EL (cell line): ENCODE results near the gene MTFR2.

Experiments used
- DNase-seq: peaks from one replicate; pipeline ENCODE4 v3.0.0-alpha.2; 2016

The MTFR2 gene

DNA sequence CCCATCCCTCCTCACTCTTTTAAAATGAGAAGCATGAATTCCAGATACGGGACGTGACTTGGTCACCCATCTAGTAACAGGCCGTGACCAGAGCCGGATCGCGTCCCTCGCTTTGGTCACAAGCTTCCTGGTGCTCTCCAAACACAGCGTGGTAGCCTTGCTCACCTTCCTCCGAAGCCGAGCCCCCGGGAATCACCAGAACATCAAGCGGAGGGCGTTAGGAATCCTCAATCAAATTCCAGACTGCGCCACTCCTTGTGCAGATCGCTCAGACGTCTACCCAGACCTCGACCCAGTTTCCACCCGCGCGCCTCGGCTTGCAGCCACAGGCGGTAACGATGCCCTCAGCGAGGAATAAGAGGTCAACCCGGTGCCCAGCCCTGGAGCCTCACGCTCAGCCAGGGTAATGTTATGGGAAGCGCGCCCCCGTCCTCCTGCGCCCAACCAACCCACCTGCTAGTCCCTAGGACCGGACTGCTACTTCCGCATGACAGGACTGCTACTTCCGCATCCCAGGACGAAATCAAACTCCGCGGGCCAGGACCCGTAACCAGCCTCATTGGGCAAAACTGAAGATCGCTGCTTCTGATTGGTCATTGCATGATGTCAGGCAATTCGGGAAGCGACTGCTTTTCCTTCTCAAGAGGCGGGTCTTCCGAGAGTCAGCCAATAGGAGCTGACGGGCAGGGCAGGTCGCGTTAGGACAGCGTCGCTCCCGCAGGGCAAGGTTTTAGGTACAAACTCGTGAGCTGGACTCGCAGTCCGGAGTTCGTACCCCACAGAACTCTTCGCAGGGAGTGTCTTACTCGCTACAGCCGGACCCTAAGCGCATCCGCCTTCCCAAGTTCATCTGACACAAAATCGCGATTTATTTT, at the start of gene MTFR2:
MTFR2 (minus strand) TSS at position 501 of the 875 bp plus-strand sequence. CDS start 1,212 bp downstream, outside the sequence.
- peak; percentile 100 for DNase-seq

DNA sequence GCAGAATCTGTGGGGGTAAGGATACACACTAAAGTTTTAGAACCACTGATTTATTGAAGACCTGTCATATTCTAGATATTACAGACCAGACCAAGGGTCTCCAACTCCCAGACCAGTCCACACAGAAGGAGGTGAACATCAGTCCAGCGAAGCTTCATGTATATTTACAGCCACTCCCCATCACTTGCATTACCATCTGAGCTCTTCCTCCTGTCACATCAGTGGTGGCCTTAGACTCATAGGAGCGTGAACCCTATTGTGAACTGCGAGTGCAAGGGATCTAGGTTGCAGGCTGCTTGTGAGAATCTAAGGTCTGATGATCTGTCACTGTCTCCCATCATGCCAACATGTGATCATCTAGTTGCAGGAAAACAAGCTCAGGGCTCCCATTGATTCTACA, 44.5 kb upstream of the MTFR2 start:
- no peak for DNase-seq

DNA sequence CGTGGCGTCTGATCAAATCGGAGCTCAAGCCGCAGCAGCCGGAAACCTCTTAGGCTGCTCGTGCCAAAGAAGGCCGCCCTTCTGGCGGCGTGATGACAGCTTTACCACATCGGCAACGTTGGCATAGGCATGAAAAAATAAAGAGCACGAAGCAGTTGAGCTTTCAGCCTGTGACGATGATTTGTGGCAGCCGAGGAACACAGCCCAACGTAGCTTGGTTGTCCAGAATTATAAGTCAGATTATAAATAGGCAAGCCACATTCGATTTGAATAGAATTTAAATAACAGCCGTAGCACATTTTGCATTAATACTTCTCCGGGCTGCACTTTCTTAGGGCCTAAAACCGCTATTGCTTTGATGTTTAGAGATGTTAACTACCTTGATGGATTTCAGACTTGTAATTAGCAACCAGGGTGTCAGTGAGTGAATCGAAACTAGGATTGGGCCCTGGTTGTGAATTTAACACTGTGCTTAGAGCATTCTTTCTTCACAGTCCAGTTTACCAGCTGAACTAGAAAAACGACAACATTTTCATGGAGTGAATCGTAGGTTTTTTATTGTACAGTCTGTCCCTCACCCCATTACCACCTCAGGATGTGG, 40.4 kb upstream of the MTFR2 start:
- peak; percentile 88 for DNase-seq

DNA sequence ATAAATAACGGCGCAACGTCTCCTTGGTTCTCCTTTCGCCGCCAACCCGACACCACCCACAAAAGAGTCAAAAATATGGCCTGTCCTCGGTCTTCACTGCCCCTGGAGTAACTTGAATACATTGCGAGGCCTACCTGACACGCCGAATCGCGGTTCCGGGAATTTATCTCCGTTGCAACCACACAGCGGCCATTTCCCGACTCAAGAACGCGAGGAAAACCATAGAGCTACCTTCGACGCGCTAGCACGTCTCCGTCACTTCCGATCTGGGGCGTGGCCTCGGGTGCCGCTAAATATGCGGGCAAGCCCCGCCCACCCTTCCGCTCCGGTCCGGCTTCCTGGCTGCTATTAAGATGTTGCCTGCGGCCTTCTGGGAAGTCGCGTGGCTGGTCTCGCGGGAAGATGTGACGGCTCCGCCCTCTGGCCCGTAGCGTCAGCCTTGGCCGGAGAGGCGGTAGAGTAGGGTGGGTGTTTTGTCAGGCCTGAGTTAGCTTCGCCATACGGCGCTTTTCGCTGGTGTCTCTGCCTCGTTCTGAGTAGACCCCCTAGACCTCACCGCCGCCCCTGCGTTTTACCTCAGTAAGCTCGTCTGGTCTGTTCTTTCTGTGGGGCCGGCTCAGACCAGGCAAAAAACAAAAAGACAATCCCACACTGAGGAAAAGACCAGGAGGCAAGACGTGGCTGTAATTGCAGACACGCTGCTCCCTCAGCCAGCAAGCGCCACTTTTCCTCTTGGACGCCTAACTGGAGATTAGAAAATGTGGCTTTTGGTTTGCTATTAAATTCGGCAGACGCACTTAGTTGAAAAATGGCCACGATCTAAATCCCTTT, 39.7 kb upstream of the MTFR2 start, which contains the start of gene BCLAF1:
BCLAF1 (minus strand) TSS at position 268 of the 831 bp plus-strand sequence. CDS start 9,980 bp downstream, outside the sequence.
- DNase-seq, result peak; percentile 99

DNA sequence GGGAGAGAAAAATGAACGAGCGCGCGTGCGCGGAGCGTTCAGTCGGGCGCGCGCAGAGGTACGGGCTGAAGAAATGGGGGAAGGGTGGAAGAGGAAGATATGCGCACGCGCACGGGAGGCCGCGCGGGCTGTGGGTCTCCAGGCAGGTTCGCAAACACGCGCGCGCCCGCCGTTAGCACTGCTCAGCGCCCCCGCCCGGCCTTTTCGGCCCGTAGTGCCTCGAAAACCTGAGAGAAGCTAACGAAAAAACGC, 39.1 kb upstream of the MTFR2 start:
- peak; percentile 90 for DNase-seq

DNA sequence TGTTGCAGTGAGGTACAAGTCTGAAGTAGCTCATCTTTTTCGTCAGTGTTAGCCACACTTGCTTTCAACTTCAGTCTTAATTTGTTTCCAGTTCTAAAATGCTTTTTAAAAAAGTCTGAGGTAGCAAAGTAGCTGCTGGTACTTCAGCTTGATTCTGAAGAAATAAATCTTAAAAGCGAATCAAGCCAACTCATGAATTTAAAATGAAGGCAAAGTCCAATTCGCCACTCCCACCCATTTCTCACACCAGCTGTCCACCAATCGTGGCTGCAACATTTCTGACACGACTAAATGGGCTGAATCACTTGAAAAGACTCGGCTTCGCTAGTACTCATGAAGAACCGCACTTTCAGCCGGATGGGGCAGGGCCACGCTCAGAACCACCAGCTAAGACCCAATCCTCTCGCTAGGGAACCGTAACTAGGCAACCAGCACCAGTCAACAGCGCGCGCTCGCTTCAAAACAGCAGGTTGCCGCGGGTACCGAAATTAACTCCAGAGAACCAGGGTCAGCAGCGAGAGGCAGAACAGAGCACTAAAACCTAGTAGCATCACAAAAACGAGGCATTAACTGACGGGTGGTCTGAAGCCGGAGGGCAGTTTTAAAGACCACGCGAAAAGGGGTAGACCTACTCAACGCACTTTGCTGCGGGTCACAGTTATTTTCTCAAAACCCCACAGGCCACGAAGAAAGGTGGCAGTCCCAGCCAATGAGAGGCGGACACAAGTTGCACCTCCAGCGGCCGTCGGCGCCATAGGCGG, 38.6 kb upstream of the MTFR2 start:
- peak; percentile 95 for DNase-seq

DNA sequence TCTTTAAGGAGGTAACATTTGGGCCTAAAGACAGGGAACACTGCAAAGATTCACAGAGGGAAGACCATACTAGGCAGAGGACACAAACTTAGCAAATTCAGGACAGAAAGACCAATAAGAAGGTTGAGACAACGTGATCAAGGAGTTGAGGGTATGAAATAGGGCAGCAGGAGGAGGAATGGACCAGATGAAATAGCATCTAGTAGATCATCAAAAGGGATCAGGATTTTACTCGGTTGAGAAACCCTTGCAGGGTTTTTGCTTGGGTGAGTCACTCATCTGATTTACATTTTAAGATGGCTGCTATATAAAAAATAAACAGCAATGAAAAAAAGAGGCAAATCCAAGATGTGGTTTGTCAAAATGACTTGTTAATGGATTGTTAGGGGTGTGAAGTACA, 34.8 kb upstream of the MTFR2 start:
- DNase-seq, result peak; percentile 52

DNA sequence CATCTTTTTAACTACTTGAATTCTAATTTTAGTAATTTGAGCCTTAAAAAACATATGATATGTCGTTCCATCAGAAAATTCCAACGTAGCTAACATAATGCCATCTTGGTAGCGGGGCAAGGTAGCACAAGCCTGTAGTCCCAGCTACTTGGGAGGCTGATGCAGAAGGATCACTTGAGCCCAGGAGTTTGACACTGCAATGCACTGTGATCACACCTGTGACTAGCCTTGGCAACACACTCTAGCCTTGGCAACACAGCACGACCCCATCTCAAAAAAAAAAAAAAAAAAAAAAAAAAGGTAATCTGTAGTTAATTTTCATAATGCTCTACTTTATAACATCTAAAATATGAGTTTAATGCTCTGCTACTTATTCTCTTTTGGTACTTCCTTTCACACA, 32.8 kb upstream of the MTFR2 start:
- DNase-seq, result no peak

DNA sequence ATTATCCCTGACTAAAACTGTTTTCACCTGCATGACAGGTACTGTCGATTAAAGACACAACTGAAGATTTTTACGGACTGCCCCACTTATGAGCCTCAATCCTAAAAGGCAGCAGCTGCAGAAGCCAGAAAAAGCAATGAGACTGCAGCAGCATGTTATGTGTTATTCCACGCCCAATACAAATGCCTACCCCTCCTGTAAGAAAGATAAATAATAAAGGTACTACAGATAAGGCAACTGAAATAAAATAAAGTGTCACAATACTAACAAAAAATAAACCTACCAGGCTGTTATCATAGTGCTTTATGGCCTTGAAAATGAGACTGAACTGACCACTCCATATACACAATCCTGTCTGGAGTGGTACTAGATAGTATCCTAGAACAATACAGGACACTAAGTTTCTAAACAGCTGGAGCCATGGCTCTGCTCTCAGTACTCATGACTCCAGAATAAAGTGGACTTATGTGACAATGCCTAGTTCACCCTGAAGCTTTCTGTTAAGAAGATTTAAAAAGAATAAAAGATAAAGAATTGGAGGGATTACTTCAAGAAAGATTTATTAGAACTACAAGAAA, 30.0 kb upstream of the MTFR2 start:
- DNase-seq, result no peak

DNA sequence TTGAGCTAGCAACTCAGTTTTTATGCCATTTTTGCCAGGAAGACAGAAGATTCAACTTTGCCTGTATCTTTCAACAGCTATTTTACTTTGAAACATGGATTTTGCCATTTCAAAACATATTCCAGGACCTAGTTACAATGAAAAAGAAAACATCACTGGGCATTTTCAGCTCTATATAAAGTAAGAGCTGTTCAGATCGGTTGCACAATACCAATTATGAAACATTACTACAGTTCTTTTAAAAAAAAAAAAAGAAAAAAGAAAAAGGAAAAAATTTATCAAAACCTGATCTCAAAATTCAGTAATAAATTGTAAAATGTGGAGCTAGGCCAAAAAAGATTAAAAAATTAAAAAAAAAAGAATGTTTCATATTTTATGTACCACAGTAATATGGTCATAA, 24.0 kb upstream of the MTFR2 start:
- no peak for DNase-seq

DNA sequence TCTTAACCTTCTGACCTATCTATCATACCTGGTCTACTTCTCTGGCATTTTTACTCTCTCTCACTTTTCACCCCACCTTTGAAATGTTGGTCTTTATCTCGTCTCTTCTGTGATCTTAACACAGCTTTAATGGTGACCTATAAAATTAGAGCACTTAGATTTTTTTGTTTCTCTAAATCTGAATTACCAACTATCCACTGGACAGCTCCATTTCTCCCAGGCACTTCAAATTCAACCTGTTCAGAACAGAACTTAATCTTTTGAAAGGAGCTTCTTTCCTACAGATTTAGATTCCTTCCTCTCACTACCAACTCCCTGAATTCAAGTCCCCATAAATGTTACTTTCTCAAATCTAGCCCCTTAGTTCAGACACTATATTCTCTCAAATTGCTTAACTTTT, 15.0 kb upstream of the MTFR2 start:
- DNase-seq, result no peak

DNA sequence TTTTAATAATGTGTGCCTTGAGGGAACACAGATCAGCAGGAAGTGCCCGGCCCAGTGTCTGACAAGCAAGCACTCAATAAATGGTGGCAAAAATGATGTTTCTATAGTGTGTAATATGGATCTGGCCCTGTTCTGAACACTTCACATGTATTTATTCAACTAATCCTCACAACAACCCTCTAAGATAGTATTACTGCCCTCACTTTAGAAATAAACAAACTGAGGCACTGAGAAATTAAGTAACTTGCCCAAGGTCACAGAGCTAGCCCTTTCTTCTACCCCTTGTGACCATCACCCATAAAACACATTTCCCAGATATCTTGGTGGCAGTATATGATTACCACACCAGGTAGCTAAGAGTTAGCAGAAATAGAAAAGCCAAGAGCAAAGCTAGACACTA, 12.8 kb upstream of the MTFR2 start:
- no peak for DNase-seq

DNA sequence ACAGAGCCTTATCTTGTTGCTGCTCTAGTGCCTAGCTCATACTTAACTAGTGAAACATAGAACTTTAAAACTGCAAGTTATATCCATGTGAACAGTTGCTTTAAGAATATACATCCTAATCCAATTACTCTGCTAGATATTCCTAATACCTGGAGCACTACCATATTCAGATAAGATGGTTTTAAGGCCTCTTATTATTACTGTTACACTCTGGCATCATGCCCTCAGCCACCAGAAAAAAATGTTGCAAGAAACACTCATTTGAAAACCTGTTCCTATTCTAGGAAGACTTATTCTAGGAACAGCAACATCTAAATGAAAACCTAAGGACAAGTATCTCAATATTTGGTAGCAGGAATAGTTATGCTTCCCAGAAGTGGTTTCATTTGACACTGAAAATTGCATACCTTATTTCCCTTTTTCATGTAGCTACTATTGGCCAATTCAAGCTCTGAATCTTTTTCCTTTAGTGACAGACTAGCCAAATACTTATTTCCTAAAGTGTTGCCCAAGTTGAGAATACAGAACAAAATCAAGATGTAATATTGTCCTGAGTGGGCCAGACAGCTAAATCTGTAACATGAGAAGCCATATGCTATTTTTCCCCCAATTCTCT, 4.8 kb upstream of the MTFR2 start:
- DNase-seq, result no peak

DNA sequence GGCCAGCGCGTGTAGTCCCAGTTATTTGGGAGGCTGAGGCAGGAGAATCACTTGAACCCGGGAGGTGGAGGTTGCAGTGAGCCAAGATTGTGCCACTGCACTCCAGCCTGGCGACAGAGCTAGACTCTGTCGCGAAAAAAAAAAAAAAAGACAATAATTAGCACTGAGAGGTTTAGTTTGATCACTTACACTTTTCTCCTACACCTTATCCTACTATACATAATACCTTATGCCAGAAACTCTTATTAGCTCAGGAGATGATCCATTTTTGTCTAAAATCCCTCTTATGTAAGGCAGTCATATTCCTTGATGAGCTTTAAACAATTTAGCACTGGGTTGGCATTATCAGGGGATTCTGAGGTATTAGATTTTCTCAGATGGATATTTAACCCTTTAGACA, 3.6 kb upstream of the MTFR2 start:
- no peak for DNase-seq

DNA sequence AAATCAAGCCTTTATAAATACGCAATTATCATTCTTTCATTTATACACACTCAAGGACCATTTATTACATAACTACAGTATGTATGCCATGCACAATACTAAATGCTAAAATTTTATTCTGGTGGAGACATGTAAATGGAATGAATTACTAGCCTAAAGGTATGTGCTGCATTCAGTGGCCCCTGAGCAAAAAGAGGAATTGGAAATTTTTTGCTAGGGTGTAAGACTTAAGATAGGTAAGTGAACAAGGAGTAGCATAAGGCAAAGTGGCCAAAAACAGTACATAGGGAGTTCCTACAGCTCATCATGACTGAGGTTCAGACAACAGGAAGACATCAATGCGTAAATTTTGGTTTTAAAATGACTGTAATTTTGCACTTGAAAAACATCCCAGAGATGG, 2.3 kb upstream of the MTFR2 start:
- peak; percentile 6 for DNase-seq

DNA sequence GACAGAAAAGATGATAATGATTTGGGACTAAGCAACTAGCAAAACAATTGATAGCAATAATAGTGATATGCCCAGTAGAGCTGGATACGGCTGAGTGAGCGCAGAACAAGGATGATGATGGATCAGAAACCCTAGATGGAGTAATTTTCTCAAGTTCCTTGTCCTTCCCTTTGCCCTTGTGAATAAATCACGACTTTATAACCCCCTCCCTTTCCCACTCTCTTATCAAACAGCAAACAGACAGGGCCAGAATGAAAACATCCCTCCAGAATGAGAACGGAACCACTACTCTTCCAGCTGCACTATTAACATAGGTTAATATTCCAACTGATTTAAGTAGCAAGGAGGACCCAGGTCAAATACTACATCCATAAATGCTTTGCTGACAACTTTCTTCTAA, 1.3 kb upstream of the MTFR2 start:
- no peak for DNase-seq

DNA sequence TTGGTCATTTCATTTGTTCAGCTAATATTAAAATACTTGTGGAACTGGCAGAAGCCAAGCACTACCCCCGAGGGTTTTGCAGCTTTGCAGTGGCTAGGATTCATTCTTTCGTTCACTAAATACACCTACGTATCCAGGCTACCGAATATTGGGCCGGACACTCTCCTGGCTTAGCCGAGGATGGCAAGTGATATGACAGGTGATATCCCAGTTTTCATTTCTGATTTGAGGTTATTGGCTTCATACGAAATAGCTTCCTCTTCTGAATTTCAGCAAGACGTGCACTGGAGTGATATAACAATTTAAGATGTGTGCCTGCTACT, 536 bp upstream of the MTFR2 start:
- no peak for DNase-seq

DNA sequence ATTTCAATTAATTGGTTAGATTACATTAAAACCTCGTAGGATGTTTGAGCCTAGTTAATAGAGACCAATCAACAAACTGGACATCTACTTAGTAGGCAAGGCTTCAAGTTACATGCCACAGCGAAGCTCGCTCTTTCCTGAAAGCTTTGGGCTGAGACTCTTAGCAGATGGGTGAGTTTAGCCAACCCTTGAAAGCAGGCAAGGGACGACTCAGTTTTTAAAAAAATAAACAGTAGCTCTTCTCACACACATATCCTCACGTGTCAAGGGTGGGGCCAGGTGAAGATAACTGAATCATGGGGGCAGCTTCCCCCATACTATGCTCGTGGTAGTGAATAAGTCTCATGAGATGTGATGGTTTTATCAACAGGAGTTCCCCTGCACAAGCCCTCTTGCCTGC, 775 bp downstream of the MTFR2 start:
- DNase-seq, result peak; percentile 34

DNA sequence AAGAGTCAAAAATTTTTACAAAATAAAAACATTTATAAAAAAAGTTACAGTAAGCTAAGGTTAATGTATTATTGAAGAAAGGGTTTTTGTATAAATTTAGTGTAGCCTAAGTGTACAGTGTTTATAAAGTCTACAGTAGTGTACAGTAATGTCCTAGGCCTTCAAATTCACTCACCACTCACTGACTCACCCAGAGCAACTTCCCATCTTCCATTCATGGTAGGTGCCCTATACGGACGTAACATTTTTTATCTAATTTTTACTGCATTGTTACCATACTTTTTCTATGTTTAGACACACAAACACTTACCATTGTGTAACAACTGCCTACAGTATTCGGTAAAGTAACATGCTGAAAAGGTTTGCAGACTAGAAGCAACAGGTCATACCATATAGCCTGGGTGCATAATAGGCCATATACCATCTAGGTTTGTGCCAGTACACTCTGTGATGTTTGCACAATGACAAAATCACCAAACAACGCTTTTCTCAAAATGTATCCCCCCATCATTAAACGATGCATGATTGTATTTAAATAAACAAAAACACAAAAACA, 6.0 kb downstream of the MTFR2 start:
- DNase-seq, result peak; percentile 55

DNA sequence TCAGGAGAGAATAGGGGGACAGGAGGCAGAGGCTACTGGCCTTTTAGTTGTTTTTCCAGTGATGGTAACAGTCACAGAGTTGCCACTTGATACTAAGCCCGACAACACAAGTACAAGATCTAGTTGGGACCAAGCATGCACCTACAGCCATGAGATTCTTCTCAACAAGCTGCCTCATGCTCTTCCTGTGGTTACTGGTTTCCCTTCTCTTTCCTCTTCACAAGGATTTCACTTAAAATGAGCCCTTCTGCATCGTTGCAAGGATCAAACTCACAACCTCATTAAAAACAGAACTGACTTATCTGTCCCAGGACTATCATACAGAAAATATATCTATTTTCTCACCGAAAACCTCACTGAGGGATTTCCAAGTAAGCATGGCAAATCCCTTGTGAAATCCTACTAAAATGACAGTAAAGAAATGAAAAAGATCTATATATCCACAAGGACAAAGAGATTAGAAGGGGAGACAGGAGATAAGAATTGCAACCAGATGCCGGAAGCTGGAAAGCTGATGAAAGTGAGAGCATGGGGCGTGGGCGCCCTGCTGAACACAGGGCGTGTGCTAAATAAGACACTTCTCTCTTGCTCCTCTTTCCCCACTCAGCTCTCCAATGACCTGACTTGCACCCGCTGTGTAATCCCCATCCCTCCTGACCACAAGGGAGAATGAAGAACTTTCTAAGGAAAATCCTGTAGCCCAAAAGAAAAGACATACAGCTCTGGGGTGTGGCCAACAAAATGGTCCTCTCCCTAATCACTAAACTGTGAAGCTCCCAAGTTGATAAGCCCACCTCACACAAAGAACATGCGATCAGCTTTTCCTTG, 13.4 kb downstream of the MTFR2 start:
- no peak for DNase-seq

DNA sequence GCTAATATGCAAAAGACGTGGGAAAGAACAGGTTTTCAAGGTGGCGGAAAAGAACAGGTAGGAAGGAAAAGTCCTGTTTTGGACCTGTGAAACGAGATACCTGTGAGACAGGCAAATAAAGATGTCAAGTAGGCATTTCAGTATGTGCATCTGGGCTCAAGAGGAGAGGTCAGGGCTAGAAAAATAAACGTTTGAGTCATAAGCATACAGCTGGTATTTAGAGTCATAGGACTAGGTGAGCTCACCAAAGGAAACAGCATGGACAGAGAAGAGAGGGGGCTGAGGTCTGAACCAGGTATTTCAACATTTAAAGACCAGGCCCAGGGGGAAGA, 14.9 kb downstream of the MTFR2 start:
- DNase-seq, result no peak
